HepG2 (cell line): ENCODE results near the gene LRP2. TPM values are rescaled to one million over a fixed set of nuclear protein-coding genes. Genes with fewer than 3 reads are reported as not detected.

Experiments used
- ATAC-seq: fragments of 200-7000 bp; cut with Tn5 transposase; 3 replicates; pipeline ENCODE4 v1.9.1; 2020; ENCODE audit warnings: mild to moderate bottlenecking, moderate library complexity
- BruUV-seq: library from RNA; stranded (reverse); fragments of 400-500 nt; replicated peaks from 2 replicates; lab custom pipeline; 2021; lab: Mats Ljungman, UMichigan
- CTCF ChIA-PET: fragments of 300-600 bp; formaldehyde crosslinking; extraction: SDS; loops from one replicate; lab custom pipeline; 2021; ENCODE audit warnings: low total read pairs, inconsistent platforms, low intra/inter-chr PET ratio; lab: Yijun Ruan, JAX
- POLR2A ChIA-PET: fragments of 350-600 bp; sonication (Branson Sonifier 250); formaldehyde crosslinking; loops from one replicate; lab custom pipeline; 2020; ENCODE audit warnings: antibody characterized with exemption, inconsistent platforms; lab: Yijun Ruan, JAX
- DNase-seq: peaks from one replicate; pipeline ENCODE4 v3.0.0-alpha.2; 2015; ENCODE audit warnings: low spot score
- FAIRE-seq: peaks from 3 replicates; lab custom pipeline; 2011; peaks lifted over from hg19 to GRCh38; lab: Jason Lieb, UNC
- H2AFZ ChIP-seq: one replicate; pipeline ENCODE4 v1.6.1; 2011; ENCODE audit warnings: low read length, inconsistent platforms
- H3K27ac ChIP-seq: fragments of 300-600 bp; 3 replicates; pipeline ENCODE4 v1.8.0; 2011; ENCODE audit warnings: mixed run types, mild to moderate bottlenecking, mixed read lengths, low read length, inconsistent platforms; ENCODE audit not compliant: insufficient read depth; ENCODE audit errors: extremely low read length
- H3K27me3 ChIP-seq, 2 experiments: fragments of 200-600 bp in 1 of 2; 2 replicates in 1 of 2; 3 replicates in 1 of 2; pipeline versions ENCODE4 v1.6.0 to v1.8.0; 2011; ENCODE audit warnings: low read length in 2 of 2, mild to moderate bottlenecking in 2 of 2, moderate library complexity in 2 of 2, inconsistent platforms in 1 of 2; ENCODE audit not compliant: insufficient read depth in 2 of 2, control insufficient read depth in 1 of 2
- H3K36me3 ChIP-seq, 2 experiments: fragments of 200-600 bp in 1 of 2; replicated peaks in 1 of 2; 2 replicates in 1 of 2; 3 replicates in 1 of 2; pipeline versions ENCODE4 v1.5.1 to v1.8.0; 2011; ENCODE audit warnings: low read length in 2 of 2, inconsistent platforms in 1 of 2; ENCODE audit not compliant: insufficient read depth in 2 of 2, control insufficient read depth in 1 of 2
- H3K4me1 ChIP-seq: 2 replicates; pipeline ENCODE4 v1.5.1; 2012; ENCODE audit warnings: low read length, inconsistent platforms; ENCODE audit not compliant: insufficient read depth
- H3K4me2 ChIP-seq: 2 replicates; pipeline ENCODE4 v1.6.0; 2011; ENCODE audit warnings: low read depth, low read length, inconsistent platforms
- H3K4me3 ChIP-seq, 3 experiments: fragments of 200-600 bp in 1 of 3; sonication (generic), shearing (Covaris generic) in 1 of 3; replicated peaks in 1 of 3; 2 replicates each; pipeline ENCODE4 v1.5.1; 2011 to 2016; ENCODE audit warnings: low read length in 3 of 3, inconsistent platforms in 2 of 3, low read depth in 2 of 3, mild to moderate bottlenecking in 2 of 3, control low read depth in 1 of 3, mixed read lengths in 1 of 3; ENCODE audit not compliant: insufficient read depth in 1 of 3
- H3K79me2 ChIP-seq: one replicate; pipeline ENCODE4 v1.6.1; 2011; ENCODE audit warnings: low read length, inconsistent platforms; ENCODE audit not compliant: insufficient read depth
- H3K9ac ChIP-seq: 2 replicates; pipeline ENCODE4 v1.6.0; 2011; ENCODE audit warnings: mild to moderate bottlenecking, low read depth, low read length, inconsistent platforms; ENCODE audit not compliant: insufficient read depth
- H3K9me3 ChIP-seq: 2 replicates; pipeline ENCODE4 v1.5.1; 2012; ENCODE audit warnings: mild to moderate bottlenecking, low read length
- H4K20me1 ChIP-seq: 2 replicates; pipeline ENCODE4 v1.6.0; 2011; ENCODE audit warnings: inconsistent platforms, mild to moderate bottlenecking, low read length, moderate library complexity; ENCODE audit not compliant: insufficient read depth
- EZH2 ChIP-seq: conservative IDR thresholded peaks from 2 replicates; pipeline ENCODE4 v1.6.1; 2012; ENCODE audit warnings: mild to moderate bottlenecking, low read depth, low read length, moderate library complexity
- HDAC2 ChIP-seq: sonication (generic); formaldehyde crosslinking; IDR thresholded peaks from 2 replicates; pipeline ENCODE4 v1.4.0; 2020; ENCODE audit warnings: missing genetic modification reagents
- MXD4 ChIP-seq: IDR thresholded peaks from 2 replicates; pipeline ENCODE4 v1.6.1; 2016; ENCODE audit warnings: mild to moderate bottlenecking, missing biosample characterization, missing genetic modification reagents
- RAD51 ChIP-seq: fragments of 450-650 bp; IDR thresholded peaks from 2 replicates; pipeline ENCODE4 v1.6.1; 2016; ENCODE audit warnings: borderline replicate concordance
- ZNF546 ChIP-seq: sonication (generic); formaldehyde crosslinking; conservative IDR thresholded peaks from 2 replicates; pipeline ENCODE4 v1.8.1; 2023; ENCODE audit warnings: mild to moderate bottlenecking, missing genetic modification reagents
- ZNF629 ChIP-seq: sonication (generic); formaldehyde crosslinking; conservative IDR thresholded peaks from 2 replicates; pipeline ENCODE4 v1.5.0; 2020; ENCODE audit warnings: missing genetic modification reagents
- WGBS: methylation state at CpG from one replicate; pipeline ENCODE4 v1.1.6; 2017; ENCODE audit warnings: low lambda C conversion rate; 5-methylcytosine and 5-hydroxymethylcytosine counted together
- in situ Hi-C: cut with HindIII; loops from 2 replicates; pipeline ENCODE4 v1.10.0; 2017; ENCODE audit warnings: low pct_unique_long_range_greater_than_20kb; ENCODE audit not compliant: extremely low pct_ligation_motif_present
- intact Hi-C: fragments of 100-400 bp; cut with micrococcal nuclease; formaldehyde crosslinking; loops from one replicate; pipeline ENCODE4 v1.10.0; 2022; ENCODE audit not compliant: unreplicated experiment
- polyA plus RNA-seq, 8 experiments: library from polyadenylated mRNA; depleted of rRNA in 3 of 8; stranded (reverse) in 7 of 8; unstranded in 1 of 8; fragments of >200 nt; fragmentation: Illumina TruSeq in 4 of 8; extraction: Trizol in 4 of 8; gene quantifications; 2 replicates each; pipeline versions ENCODE4 v1.2.1 to v1.2.3, GENCODE V29; 2011 to 2016; ENCODE audit warnings: low read depth in 4 of 8, missing spikeins in 1 of 8, mixed read lengths in 1 of 8; ENCODE audit not compliant: insufficient read depth in 1 of 8
- total RNA-seq, 5 experiments: library from RNA; depleted of rRNA; stranded (reverse); fragments of >200 nt; fragmentation: Illumina TruSeq; extraction: Trizol; gene quantifications; 2 replicates each; pipeline ENCODE4 v1.2.3, GENCODE V29; 2016; ENCODE audit warnings: low read depth in 1 of 5
- TF ChIP-seq, protein P1 (sequence below): sonication (generic); formaldehyde crosslinking; IDR thresholded peaks from 2 replicates; pipeline ENCODE4 v1.5.0; 2020; ENCODE audit warnings: mild to moderate bottlenecking, missing genetic modification reagents
- TF ChIP-seq, protein P2 (sequence below): IDR thresholded peaks from 2 replicates; pipeline ENCODE4 v1.6.1; 2016; ENCODE audit warnings: missing compliant biosample characterization, missing genetic modification reagents, borderline replicate concordance
- TF ChIP-seq, protein P3 (sequence below): IDR thresholded peaks from 2 replicates; pipeline ENCODE4 v1.6.1; 2016; ENCODE audit warnings: mild to moderate bottlenecking, missing biosample characterization, missing genetic modification reagents
- TF ChIP-seq, protein P4 (sequence below): sonication (generic); formaldehyde crosslinking; IDR thresholded peaks from 2 replicates; pipeline ENCODE4 v1.4.0; 2020; ENCODE audit warnings: missing genetic modification reagents, mild to moderate bottlenecking, borderline replicate concordance
- TF ChIP-seq, protein P5 (sequence below): sonication (generic); formaldehyde crosslinking; IDR thresholded peaks from 2 replicates; pipeline ENCODE4 v1.4.0; 2020; ENCODE audit warnings: mild to moderate bottlenecking, low read depth, missing genetic modification reagents

LRP2 gene
- total and polyA plus RNA-seq, 2 of the 13 experiments (the other 11 are each of a cell fraction or from before 2014, with no cell fraction given), result 0.03 to 0.15 TPM

DNA sequence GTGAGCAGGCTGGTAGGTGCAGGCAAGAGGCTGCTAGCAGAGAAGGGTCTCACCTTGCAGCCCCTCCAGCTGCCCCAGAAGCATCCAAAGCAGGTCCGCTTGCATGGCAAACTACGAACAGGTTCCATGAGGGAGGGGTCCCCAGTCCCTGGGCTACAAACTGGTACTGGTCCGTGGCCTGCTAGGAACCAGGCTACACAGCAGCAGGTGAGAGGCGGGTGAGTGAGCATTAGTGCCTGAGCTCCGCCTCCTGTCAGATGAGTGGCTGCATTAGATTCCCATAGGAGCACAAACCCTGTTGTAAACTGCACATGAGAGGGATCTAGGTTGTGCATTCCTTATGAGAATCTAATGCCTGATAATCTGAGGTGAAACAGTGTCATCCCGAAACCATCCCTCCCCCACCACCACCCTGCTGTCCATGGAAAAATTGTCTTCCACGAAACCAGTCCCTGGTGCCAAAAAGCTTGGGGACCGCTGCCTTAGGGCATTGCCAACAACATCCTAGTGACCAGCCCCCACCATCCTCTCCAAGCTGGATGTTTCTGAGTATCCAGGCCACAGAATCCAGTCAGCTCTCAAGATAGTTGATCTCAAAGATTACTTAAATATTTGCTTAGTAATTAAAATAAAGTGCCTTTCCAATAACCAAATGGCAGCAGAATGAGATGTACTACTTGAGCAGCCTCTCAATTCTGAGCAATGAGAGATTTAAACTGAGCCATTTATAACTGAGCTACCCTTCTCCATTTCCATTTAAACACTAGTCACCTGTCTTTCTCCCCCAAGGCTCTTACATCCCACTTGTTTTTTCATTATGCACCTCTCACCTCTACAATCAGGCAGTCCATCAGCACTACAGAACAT lies 32.4 kb downstream of the LRP2 start (continued):
- TF ChIP-seq, protein P1, sequence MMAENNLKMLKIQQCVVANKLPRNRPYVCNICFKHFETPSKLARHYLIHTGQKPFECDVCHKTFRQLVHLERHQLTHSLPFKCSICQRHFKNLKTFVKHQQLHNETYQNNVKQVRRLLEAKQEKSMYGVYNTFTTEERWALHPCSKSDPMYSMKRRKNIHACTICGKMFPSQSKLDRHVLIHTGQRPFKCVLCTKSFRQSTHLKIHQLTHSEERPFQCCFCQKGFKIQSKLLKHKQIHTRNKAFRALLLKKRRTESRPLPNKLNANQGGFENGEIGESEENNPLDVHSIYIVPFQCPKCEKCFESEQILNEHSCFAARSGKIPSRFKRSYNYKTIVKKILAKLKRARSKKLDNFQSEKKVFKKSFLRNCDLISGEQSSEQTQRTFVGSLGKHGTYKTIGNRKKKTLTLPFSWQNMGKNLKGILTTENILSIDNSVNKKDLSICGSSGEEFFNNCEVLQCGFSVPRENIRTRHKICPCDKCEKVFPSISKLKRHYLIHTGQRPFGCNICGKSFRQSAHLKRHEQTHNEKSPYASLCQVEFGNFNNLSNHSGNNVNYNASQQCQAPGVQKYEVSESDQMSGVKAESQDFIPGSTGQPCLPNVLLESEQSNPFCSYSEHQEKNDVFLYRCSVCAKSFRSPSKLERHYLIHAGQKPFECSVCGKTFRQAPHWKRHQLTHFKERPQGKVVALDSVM (CRISPR knock-in tag), result no peak
- TF ChIP-seq EZH2 (no peak), HDAC2 (CRISPR knock-in tag) (no peak)
- TF ChIP-seq, protein P2, sequence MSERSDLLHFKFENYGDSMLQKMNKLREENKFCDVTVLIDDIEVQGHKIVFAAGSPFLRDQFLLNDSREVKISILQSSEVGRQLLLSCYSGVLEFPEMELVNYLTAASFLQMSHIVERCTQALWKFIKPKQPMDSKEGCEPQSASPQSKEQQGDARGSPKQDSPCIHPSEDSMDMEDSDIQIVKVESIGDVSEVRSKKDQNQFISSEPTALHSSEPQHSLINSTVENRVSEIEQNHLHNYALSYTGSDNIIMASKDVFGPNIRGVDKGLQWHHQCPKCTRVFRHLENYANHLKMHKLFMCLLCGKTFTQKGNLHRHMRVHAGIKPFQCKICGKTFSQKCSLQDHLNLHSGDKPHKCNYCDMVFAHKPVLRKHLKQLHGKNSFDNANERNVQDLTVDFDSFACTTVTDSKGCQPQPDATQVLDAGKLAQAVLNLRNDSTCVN (CRISPR knock-in tag), result no peak
- TF ChIP-seq, protein P3, sequence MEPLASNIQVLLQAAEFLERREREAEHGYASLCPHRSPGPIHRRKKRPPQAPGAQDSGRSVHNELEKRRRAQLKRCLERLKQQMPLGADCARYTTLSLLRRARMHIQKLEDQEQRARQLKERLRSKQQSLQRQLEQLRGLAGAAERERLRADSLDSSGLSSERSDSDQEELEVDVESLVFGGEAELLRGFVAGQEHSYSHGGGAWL, result no peak

DNA sequence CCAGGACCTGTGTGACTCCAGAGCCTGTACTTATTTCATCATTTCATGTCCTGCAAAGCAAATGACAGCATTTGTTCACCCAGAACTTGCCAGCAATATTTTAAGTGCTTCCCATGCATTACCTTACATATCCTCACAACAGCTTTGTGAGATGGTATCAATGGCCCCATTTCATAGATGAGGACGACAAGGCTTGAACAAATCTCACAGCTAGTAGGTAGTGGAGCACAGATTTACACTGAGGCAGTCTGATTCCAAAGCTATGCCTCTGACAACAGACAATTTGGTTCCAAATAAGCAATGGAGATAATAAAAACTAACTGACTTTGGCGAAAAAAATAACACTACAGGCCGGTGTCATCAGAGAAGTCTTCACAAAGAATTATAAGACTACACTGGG lies 33.5 kb downstream of the LRP2 start:
- no peak overlapping the region for H3K4me3 ChIP-seq
- intact Hi-C loops (no loop called here), in situ Hi-C loops (no loop called here)
- FAIRE-seq, result no peak
- H3K79me2 ChIP-seq, result no peaks in the 10 kb centered on the region
- H3K27me3 ChIP-seq, result no peaks in the 10 kb centered on the region; a peak in 1 of 5 replicates
- CTCF ChIA-PET, result no interaction called here
- no TSS peak for BruUV-seq
- H3K4me2 ChIP-seq, result no peak overlapping the region
- WGBS, result 71% methylated on average over 3 of the region's 3 CpGs
- POLR2A ChIA-PET, result no interaction called here
- no peak overlapping the region for H3K9ac ChIP-seq
- H3K36me3 ChIP-seq, result no peaks in the 10 kb centered on the region
- no peaks in the 10 kb centered on the region for H3K4me1 ChIP-seq
- no peaks in the 10 kb centered on the region for H4K20me1 ChIP-seq
- DNase-seq, result no peak
- H2AFZ ChIP-seq, result no peak overlapping the region
- H3K9me3 ChIP-seq, result no peaks in the 10 kb centered on the region
- H3K27ac ChIP-seq, result no peak overlapping the region
- no peak for ATAC-seq
- TF ChIP-seq ZNF629 (CRISPR knock-in tag) (peak; percentile 66), ZNF546 (no peak), RAD51 (no peak), MXD4 (no peak)
- TF ChIP-seq, protein P4, sequence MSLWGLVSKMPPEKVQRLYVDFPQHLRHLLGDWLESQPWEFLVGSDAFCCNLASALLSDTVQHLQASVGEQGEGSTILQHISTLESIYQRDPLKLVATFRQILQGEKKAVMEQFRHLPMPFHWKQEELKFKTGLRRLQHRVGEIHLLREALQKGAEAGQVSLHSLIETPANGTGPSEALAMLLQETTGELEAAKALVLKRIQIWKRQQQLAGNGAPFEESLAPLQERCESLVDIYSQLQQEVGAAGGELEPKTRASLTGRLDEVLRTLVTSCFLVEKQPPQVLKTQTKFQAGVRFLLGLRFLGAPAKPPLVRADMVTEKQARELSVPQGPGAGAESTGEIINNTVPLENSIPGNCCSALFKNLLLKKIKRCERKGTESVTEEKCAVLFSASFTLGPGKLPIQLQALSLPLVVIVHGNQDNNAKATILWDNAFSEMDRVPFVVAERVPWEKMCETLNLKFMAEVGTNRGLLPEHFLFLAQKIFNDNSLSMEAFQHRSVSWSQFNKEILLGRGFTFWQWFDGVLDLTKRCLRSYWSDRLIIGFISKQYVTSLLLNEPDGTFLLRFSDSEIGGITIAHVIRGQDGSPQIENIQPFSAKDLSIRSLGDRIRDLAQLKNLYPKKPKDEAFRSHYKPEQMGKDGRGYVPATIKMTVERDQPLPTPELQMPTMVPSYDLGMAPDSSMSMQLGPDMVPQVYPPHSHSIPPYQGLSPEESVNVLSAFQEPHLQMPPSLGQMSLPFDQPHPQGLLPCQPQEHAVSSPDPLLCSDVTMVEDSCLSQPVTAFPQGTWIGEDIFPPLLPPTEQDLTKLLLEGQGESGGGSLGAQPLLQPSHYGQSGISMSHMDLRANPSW, result no peak
- TF ChIP-seq, protein P5, sequence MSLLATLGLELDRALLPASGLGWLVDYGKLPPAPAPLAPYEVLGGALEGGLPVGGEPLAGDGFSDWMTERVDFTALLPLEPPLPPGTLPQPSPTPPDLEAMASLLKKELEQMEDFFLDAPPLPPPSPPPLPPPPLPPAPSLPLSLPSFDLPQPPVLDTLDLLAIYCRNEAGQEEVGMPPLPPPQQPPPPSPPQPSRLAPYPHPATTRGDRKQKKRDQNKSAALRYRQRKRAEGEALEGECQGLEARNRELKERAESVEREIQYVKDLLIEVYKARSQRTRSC (CRISPR knock-in tag), result no peak
